IMR-90 (cell line): ENCODE results near the gene PRTG. TPM values are rescaled to one million over a fixed set of nuclear protein-coding genes. Genes with fewer than 3 reads are reported as not detected.

ENCODE experiments used
- ATAC-seq: fragments of 200-7000 bp; cut with Tn5 transposase; 2 replicates; pipeline ENCODE4 v1.9.1; 2020; ENCODE audit warnings: low read depth, mild to moderate bottlenecking, moderate library complexity
- BruUV-seq: library from RNA; stranded (reverse); fragments of 400-500 nt; replicated peaks from 2 replicates; lab custom pipeline; 2021; lab: Mats Ljungman, UMichigan
- CTCF ChIA-PET: fragments of 300-600 bp; formaldehyde crosslinking; extraction: SDS; loops from one replicate; lab custom pipeline; 2021; ENCODE audit warnings: antibody characterized with exemption; lab: Yijun Ruan, JAX
- POLR2A ChIA-PET: fragments of 300-600 bp; sonication (Branson Sonifier 250); formaldehyde crosslinking; loops from one replicate; lab custom pipeline; 2022; ENCODE audit warnings: antibody characterized with exemption; ENCODE audit not compliant: unreplicated experiment; lab: Charles Lee
- DNase-seq: peaks from one replicate; pipeline ENCODE4 v3.0.0; 2013
- H2AFZ ChIP-seq: replicated peaks from 2 replicates; pipeline ENCODE3; 2013; ENCODE audit warnings: low read length, mild to moderate bottlenecking; ENCODE audit not compliant: poor library complexity
- H2AK5ac ChIP-seq: 2 replicates; pipeline ENCODE4 v1.6.1; 2013; ENCODE audit warnings: low read depth, low read length, inconsistent platforms
- H2AK9ac ChIP-seq: replicated peaks from 2 replicates; pipeline ENCODE3; 2013; ENCODE audit warnings: mild to moderate bottlenecking, low read depth, low read length, moderate library complexity; ENCODE audit not compliant: poor library complexity
- H2BK120ac ChIP-seq: 2 replicates; pipeline ENCODE4 v1.6.1; 2013; ENCODE audit warnings: low read depth, low read length, inconsistent platforms
- H2BK15ac ChIP-seq: 3 replicates; pipeline ENCODE4 v1.6.1; 2013; ENCODE audit warnings: low read depth, low read length, inconsistent platforms
- H2BK20ac ChIP-seq: 2 replicates; pipeline ENCODE4 v1.6.1; 2013; ENCODE audit warnings: low read depth, mild to moderate bottlenecking, inconsistent platforms, low read length, moderate library complexity
- H2BK5ac ChIP-seq: 2 replicates; pipeline ENCODE4 v1.6.1; 2013; ENCODE audit warnings: mild to moderate bottlenecking, low read depth, low read length, inconsistent platforms; ENCODE audit not compliant: poor library complexity, severe bottlenecking
- H3K14ac ChIP-seq: replicated peaks from 2 replicates; pipeline ENCODE4 v1.6.1; 2013; ENCODE audit warnings: low read depth, low read length, inconsistent platforms
- H3K18ac ChIP-seq: 2 replicates; pipeline ENCODE4 v1.6.1; 2013; ENCODE audit warnings: low read depth, low read length, control low read depth
- H3K23ac ChIP-seq: 2 replicates; pipeline ENCODE4 v1.6.1; 2013; ENCODE audit warnings: low read depth, low read length, inconsistent platforms
- H3K27ac ChIP-seq: 2 replicates; pipeline ENCODE4 v1.5.1; 2013; ENCODE audit warnings: mild to moderate bottlenecking, control low read depth, low read length; ENCODE audit not compliant: insufficient read depth
- H3K27me3 ChIP-seq: 2 replicates; pipeline ENCODE4 v1.6.1; 2013; ENCODE audit warnings: low read length; ENCODE audit not compliant: control insufficient read depth, insufficient read depth
- H3K36me3 ChIP-seq: 2 replicates; pipeline ENCODE4 v1.6.1; 2013; ENCODE audit warnings: low read length, mixed read lengths; ENCODE audit not compliant: control insufficient read depth, insufficient read depth
- H3K4ac ChIP-seq: 2 replicates; pipeline ENCODE4 v1.6.1; 2013; ENCODE audit warnings: low read depth, low read length, inconsistent platforms
- H3K4me1 ChIP-seq: 2 replicates; pipeline ENCODE4 v1.6.1; 2013; ENCODE audit warnings: low read length, mixed read lengths; ENCODE audit not compliant: control insufficient read depth, insufficient read depth
- H3K4me2 ChIP-seq: 2 replicates; pipeline ENCODE4 v1.6.1; 2013; ENCODE audit warnings: low read depth, mild to moderate bottlenecking, control low read depth, low read length, moderate library complexity
- H3K4me3 ChIP-seq: 2 replicates; pipeline ENCODE4 v1.5.1; 2013; ENCODE audit warnings: low read depth, mild to moderate bottlenecking, control low read depth, low read length, moderate library complexity; ENCODE audit not compliant: insufficient read depth
- H3K56ac ChIP-seq: 2 replicates; pipeline ENCODE4 v1.6.1; 2013; ENCODE audit warnings: low read length, inconsistent platforms; ENCODE audit not compliant: insufficient read depth; ENCODE audit errors: extremely low read depth
- H3K79me1 ChIP-seq, 2 experiments: 2 replicates each; pipeline ENCODE4 v1.6.1; 2013; ENCODE audit warnings: low read length in 2 of 2, inconsistent platforms in 1 of 2, low read depth in 1 of 2
- H3K9ac ChIP-seq: 2 replicates; pipeline ENCODE4 v1.6.1; 2013; ENCODE audit warnings: low read depth, low read length, control low read depth
- H3K9me1 ChIP-seq: 2 replicates; pipeline ENCODE4 v1.6.1; 2013; ENCODE audit warnings: low read length, inconsistent platforms; ENCODE audit not compliant: insufficient read depth
- H3K9me3 ChIP-seq: 2 replicates; pipeline ENCODE4 v1.6.1; 2013; ENCODE audit warnings: low read length; ENCODE audit not compliant: control insufficient read depth, insufficient read depth
- H4K20me1 ChIP-seq: 2 replicates; pipeline ENCODE4 v1.6.1; 2013; ENCODE audit warnings: low read length, inconsistent platforms; ENCODE audit not compliant: insufficient read depth
- H4K5ac ChIP-seq: 2 replicates; pipeline ENCODE4 v1.6.1; 2013; ENCODE audit warnings: mild to moderate bottlenecking, low read depth, low read length, control low read depth
- H4K8ac ChIP-seq, 2 experiments: 2 replicates each; pipeline ENCODE4 v1.6.1; 2013; ENCODE audit warnings: low read depth in 2 of 2, low read length in 2 of 2, control low read depth in 1 of 2, inconsistent platforms in 1 of 2
- H4K91ac ChIP-seq: 2 replicates; pipeline ENCODE4 v1.6.1; 2013; ENCODE audit warnings: low read depth, low read length, inconsistent platforms; ENCODE audit not compliant: insufficient read depth
- BHLHE40 ChIP-seq: fragments of 150-350 bp; IDR thresholded peaks from 2 replicates; pipeline ENCODE4 v1.6.1; 2016; ENCODE audit warnings: mild to moderate bottlenecking, low read depth, low read length
- CEBPB ChIP-seq: IDR thresholded peaks from 2 replicates; pipeline ENCODE4 v1.6.1; 2012; ENCODE audit warnings: low read depth, low read length, improper control_type of control experiment
- WGBS, 2 experiments: methylation state at CpG; one replicate each; pipeline versions ENCODE4 v1.1.5 to v1.1.7; 2013; ENCODE audit warnings: missing lambda C conversion rate in 2 of 2; ENCODE audit not compliant: insufficient read length in 1 of 2; ENCODE audit errors: extremely low coverage in 2 of 2; 5-methylcytosine and 5-hydroxymethylcytosine counted together
- dilution Hi-C: fragments of 300-500 bp; cut with HindIII; formaldehyde crosslinking; loops from one replicate; pipeline ENCODE4 v1.14.3; 2018; ENCODE audit warnings: low sequenced_read_pairs; ENCODE audit not compliant: unreplicated experiment
- in situ Hi-C: fragments of 300-500 bp; cut with MboI; formaldehyde crosslinking; loops from 3 replicates; pipeline ENCODE4 v1.14.3; 2019; ENCODE audit warnings: low sequenced_read_pairs, inconsistent platforms, mixed read lengths
- intact Hi-C: fragments of 100-400 bp; cut with micrococcal nuclease; formaldehyde crosslinking; loops from 2 replicates; pipeline ENCODE4 v1.10.0; 2022
- polyA plus RNA-seq, 3 experiments: library from polyadenylated mRNA; depleted of rRNA; stranded (reverse); fragments of >200 nt; gene quantifications; 2 replicates each; pipeline ENCODE4 v1.2.3, GENCODE V29; 2012; ENCODE audit warnings: low replicate concordance in 1 of 3
- total RNA-seq: library from RNA; depleted of rRNA; stranded (reverse); fragments of >200 nt; gene quantifications from 2 replicates; pipeline ENCODE4 v1.2.3, GENCODE V29; 2012

The PRTG gene
- total and polyA plus RNA-seq, 2 of the 4 experiments (the other 2 are of a cell fraction), result 0.99 to 1.4 TPM

DNA sequence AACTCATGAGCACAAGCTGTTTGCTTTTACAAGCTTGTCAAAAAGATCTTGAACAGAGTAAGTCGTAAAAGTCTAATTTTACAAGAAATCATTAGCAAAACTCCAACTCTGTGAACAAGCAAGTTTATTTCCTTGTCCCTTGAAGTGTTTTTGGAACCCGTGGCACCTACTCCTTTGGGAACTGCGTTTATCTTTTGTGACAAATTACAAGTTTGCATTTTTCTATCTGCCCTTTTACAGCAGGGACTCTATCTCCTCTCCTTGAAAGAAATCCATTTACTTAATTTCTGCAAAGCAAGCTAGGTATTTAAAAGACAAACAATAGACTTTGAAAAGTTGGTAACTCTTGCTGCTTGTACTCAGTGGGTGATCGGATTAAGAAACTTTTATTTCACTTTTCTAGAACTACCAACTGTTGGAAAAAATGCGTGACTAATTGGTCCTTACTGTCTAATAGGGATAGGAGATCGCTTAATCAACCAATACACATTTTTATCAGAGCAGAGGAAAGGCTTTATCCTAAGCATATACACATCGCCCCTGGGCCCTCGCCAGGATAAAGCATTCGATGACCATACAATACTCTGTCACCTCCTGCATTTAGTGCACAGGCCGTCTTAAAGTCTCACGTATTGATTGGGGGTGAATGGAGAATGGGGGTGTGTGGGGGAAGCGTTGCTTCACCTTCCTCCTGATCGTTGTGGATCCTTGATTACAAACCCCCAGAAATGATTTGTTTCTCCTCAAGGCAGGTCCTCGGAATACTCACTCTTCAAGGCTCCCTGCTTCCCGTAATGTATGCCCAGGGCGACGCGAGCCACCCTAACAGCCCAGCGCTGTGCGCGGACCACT is 1.7 kb downstream of the PRTG start (continued):
- no peak for TF ChIP-seq CEBPB

DNA sequence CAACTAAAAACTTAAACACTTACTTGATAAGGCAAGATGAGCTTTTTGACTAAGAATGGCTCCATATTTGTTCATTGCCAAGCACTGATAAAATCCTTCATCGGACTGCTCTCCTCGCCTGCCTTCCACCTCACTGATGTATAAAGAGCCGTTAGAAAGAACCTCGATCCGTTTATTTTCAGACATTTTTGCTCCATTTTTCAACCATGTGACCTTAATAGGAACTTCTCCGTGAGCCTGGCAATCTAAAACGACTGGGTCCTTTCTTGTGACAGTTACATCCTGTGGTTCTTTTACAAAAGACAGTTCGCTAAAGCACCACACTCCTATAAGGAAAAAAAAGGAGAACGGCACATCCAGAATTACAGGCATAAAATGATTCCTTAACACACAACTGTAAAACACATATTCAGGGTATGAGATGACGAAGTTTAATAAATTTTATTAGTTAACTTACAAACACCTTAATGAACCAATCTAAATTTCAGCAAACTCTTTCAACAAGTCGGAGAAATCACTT is 2.5 kb downstream of the PRTG start:
- Histone ChIP-seq H3K27ac (no peak overlapping the region), H4K5ac (no peak overlapping the region), H3K23ac (no peak overlapping the region), H3K4me3 (no peak overlapping the region), H3K56ac (no peak overlapping the region), H2BK120ac (no peak overlapping the region), H3K4ac (no peak overlapping the region), H2BK5ac (no peak overlapping the region), H4K8ac (no peak overlapping the region), H2BK20ac (no peak overlapping the region), H4K20me1 (no peaks in the 10 kb centered on the region), H3K18ac (no peak overlapping the region), H2BK15ac (no peak overlapping the region), H3K4me2 (no peak overlapping the region), H3K9me3 (no peaks in the 10 kb centered on the region), H3K36me3 (no peaks in the 10 kb centered on the region), H3K79me1 (no peaks in the 10 kb centered on the region), H3K14ac (no peak overlapping the region), H2AK5ac (no peak overlapping the region), H2AK9ac (no peak overlapping the region), H3K4me1 (peaks cover 3% of the 10 kb centered on the region; the same call in 1 of the 2 replicates), H3K9ac (no peak overlapping the region), H3K27me3 (peaks cover 10% of the 10 kb centered on the region), H3K9me1 (no peaks in the 10 kb centered on the region), H2AFZ (no peak overlapping the region), H4K91ac (no peak overlapping the region)
- no peak for DNase-seq
- ATAC-seq, result no peak
- no TSS peak for BruUV-seq
- dilution Hi-C loops, result no loop called here
- ChIA-PET POLR2A (no interaction called here), CTCF (no interaction called here)
- intact Hi-C loops, result loop anchor here (5.0 kb wide), 2 partner anchors 63 to 177 kb away; no protein-coding TSS in a partner anchor
- WGBS, 2 experiments, result 85% methylated on average over 5 of the region's 11 CpGs; no CpG with 5 or more reads in 1 of the 2 experiments
- TF ChIP-seq BHLHE40 (no peak), CEBPB (no peak)
- in situ Hi-C loops, result no loop called here
